ENCODE data around the gene TNXB.

DNA sequence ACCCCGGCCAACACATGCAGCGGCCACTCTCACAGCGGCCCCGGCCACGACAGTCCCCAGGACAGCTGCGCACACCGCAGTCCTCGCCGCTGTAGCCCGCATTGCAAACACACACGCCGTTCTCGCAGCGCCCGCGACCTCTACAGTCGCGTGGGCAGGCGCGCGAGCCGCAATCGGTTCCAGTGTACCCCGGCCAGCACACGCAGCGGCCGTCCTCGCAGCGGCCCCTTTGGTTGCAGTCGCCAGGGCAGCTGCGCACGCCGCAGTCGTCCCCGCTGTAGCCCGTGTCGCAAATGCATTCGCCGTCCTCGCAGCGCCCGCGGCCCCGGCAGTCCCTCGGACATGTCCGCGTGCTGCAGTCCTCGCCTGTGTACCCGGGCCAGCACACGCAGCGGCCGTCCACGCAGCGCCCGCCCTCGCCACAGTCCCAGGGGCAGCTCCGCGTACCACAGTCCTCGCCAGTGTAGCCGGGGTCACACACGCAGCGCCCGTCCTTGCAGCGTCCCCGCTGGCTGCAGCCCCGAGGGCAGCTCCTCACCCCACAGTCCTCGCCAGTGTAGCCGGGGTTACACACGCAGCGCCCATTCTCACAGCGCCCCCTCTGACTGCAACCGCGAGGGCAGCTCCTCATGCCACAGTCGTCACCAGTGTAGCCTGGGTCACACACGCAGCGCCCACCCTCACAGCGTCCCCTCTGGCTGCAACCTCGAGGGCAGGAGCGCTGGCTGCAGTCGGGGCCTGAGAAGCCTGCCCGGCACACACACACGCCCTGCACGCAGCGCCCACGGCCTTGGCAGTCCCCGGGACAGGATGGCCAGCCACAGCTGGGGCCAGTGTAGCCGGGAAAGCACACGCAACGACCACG, 12.5 kb downstream of the TNXB start:
- no peak for TF ChIP-seq YY1 (IDR thresholded peaks at IDR 0.05; ENCODE audit: low read depth)
- no peak for TF ChIP-seq ZBTB7A (IDR thresholded peaks at IDR 0.05; ENCODE audit: low read depth)
- TF ChIP-seq, protein P1, sequence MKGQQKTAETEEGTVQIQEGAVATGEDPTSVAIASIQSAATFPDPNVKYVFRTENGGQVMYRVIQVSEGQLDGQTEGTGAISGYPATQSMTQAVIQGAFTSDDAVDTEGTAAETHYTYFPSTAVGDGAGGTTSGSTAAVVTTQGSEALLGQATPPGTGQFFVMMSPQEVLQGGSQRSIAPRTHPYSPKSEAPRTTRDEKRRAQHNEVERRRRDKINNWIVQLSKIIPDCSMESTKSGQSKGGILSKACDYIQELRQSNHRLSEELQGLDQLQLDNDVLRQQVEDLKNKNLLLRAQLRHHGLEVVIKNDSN (IDR thresholded peaks at IDR 0.05) = no peak
- TF ChIP-seq FOXM1 (IDR thresholded peaks at IDR 0.05; ENCODE audit: borderline replicate concordance, low read depth) = no peak
- TF ChIP-seq TAF1 (IDR thresholded peaks at IDR 0.05; ENCODE audit: low read depth) = no peak
- no peak for TF ChIP-seq CREB1 (IDR thresholded peaks at IDR 0.05; ENCODE audit: low read depth)
- no peak for TF ChIP-seq MAX (IDR thresholded peaks at IDR 0.05)

All from Ishikawa (cell line).